ENCODE measurements around the gene POU6F2.
"Not testable (repeated sequence)": the region's sequence is repeated elsewhere in the genome, so short reads cannot be mapped to it uniquely, and the experiment has no call there.

The POU6F2 gene

GRCh38 chr7:38992203-38992602 lies 14.5 kb downstream of the POU6F2 start:
- no peak for DNase-seq (ENCODE audit: low spot score)

GRCh38 chr7:39001595-39001994 lies 23.9 kb downstream of the POU6F2 start:
- DNase-seq (ENCODE audit: low spot score): no peak

- DNase-seq (ENCODE audit: low spot score): no peak
Observed at GRCh38 chr7:39002755-39003154, 25.0 kb downstream of the POU6F2 start.

- DNase-seq (ENCODE audit: low spot score): no peak
Observed at GRCh38 chr7:39005036-39005435, 27.3 kb downstream of the POU6F2 start.

GRCh38 chr7:39005461-39005860 lies 27.8 kb downstream of the POU6F2 start:
- no peak for DNase-seq (ENCODE audit: low spot score)

- DNase-seq (ENCODE audit: low spot score): not testable (repeated sequence)
Observed at GRCh38 chr7:39013049-39013939, 35.6 kb downstream of the POU6F2 start.

GRCh38 chr7:39016609-39017008 lies 38.9 kb downstream of the POU6F2 start:
- no peak for DNase-seq (ENCODE audit: low spot score)

- DNase-seq (ENCODE audit: low spot score): no peak
Observed at GRCh38 chr7:39017369-39017915, 39.7 kb downstream of the POU6F2 start.

- DNase-seq (ENCODE audit: low spot score): no peak
Observed at GRCh38 chr7:39022796-39023195, 45.1 kb downstream of the POU6F2 start.

- DNase-seq (ENCODE audit: low spot score): no peak
Observed at GRCh38 chr7:39027491-39027890, 49.8 kb downstream of the POU6F2 start.

- DNase-seq (ENCODE audit: low spot score): no peak
Observed at GRCh38 chr7:39033885-39034624, 56.3 kb downstream of the POU6F2 start.

- DNase-seq (ENCODE audit: low spot score): no peak
Observed at GRCh38 chr7:39035156-39035555, 57.4 kb downstream of the POU6F2 start.

- DNase-seq (ENCODE audit: low spot score): no peak
Observed at GRCh38 chr7:39035903-39036302, 58.2 kb downstream of the POU6F2 start.

- DNase-seq (ENCODE audit: low spot score): no peak
Observed at GRCh38 chr7:39042670-39043069, 65.0 kb downstream of the POU6F2 start.

- no peak for DNase-seq (ENCODE audit: low spot score)
Observed at GRCh38 chr7:39043531-39043930, 65.8 kb downstream of the POU6F2 start.

- no peak for DNase-seq (ENCODE audit: low spot score)
Observed at GRCh38 chr7:39044489-39044888, 66.8 kb downstream of the POU6F2 start.

- no peak for DNase-seq (ENCODE audit: low spot score)
Observed at GRCh38 chr7:39045231-39045630, 67.5 kb downstream of the POU6F2 start.

- no peak for DNase-seq (ENCODE audit: low spot score)
Observed at GRCh38 chr7:39051279-39051678, 73.6 kb downstream of the POU6F2 start.

- no peak for DNase-seq (ENCODE audit: low spot score)
Observed at GRCh38 chr7:39051707-39052106, 74.0 kb downstream of the POU6F2 start.

- DNase-seq (ENCODE audit: low spot score): no peak
Observed at GRCh38 chr7:39054731-39055130, 77.0 kb downstream of the POU6F2 start.

GRCh38 chr7:39056153-39056552 lies 78.4 kb downstream of the POU6F2 start:
- DNase-seq (ENCODE audit: low spot score): no peak

GRCh38 chr7:39062811-39063210 lies 85.1 kb downstream of the POU6F2 start:
- no peak for DNase-seq (ENCODE audit: low spot score)

GRCh38 chr7:39069031-39069430 lies 91.3 kb downstream of the POU6F2 start:
- no peak for DNase-seq (ENCODE audit: low spot score)

All from hematopoietic multipotent progenitor cell treated with erythropoietin and hydrocortisone succinate and interleukin-3 and kit ligand, for 15 days (in vitro differentiated cells).